Peyer's patch (tissue), 4 donors: ENCODE measurements around the gene SOX5. TPM values are rescaled to one million over a fixed set of nuclear protein-coding genes. Genes with fewer than 3 reads are reported as not detected.

Experiments
- DNase-seq, 3 donors: peaks; one replicate each; pipeline ENCODE4 v3.0.0-alpha.2; 2017 to 2019
- H3K27ac ChIP-seq, 4 donors: fragments of 200-600 bp; sonication (generic); one replicate each; pipeline ENCODE4 v1.5.1; 2016 to 2019
- H3K27me3 ChIP-seq, 2 donors: fragments of 200-600 bp; sonication (generic); one replicate each; pipeline ENCODE4 v1.5.1; 2019
- H3K36me3 ChIP-seq, 3 donors: fragments of 200-600 bp; sonication (generic); one replicate each; pipeline ENCODE4 v1.5.1; 2016 to 2019
- H3K4me1 ChIP-seq, 4 donors: fragments of 200-600 bp; sonication (generic); one replicate each; pipeline ENCODE4 v1.5.1; 2016 to 2019
- H3K4me3 ChIP-seq, 4 donors: fragments of 200-600 bp; sonication (generic); 1 replicate in 3 of 4; 2 replicates in 1 of 4; pipeline ENCODE4 v1.5.1; 2016 to 2019; ENCODE audit warnings: mild to moderate bottlenecking in 1 of 4
- H3K9me3 ChIP-seq, 4 donors: fragments of 200-600 bp; sonication (generic); one replicate each; pipeline ENCODE4 v1.5.1; 2016 to 2019; ENCODE audit warnings: mild to moderate bottlenecking in 1 of 4
- POLR2A ChIP-seq, 2 donors: fragments of 450-650 bp; IDR thresholded peaks; one replicate each; pipeline ENCODE4 v1.5.1; 2017; ENCODE audit warnings: antibody characterized with exemption in 2 of 2, mild to moderate bottlenecking in 2 of 2, moderate library complexity in 2 of 2
- total RNA-seq, 4 donors: library from RNA; depleted of rRNA; stranded (reverse); fragments of >200 nt; gene quantifications; one replicate each; pipeline ENCODE4 v1.1.0, GENCODE V29; 2016
- TF ChIP-seq, protein P1 (sequence below), 6 experiments: fragments of 450-650 bp in 4 of 6; fragments of 200-600 bp in 2 of 6; sonication (generic) in 1 of 6; IDR thresholded peaks; one replicate each; pipeline ENCODE4 v1.5.1; 2017 to 2019; ENCODE audit warnings: antibody characterized with exemption in 6 of 6, mild to moderate bottlenecking in 3 of 6, moderate library complexity in 1 of 6

The SOX5 gene
- total RNA-seq, 4 donors from 2014 or later: 3.8 to 27.2 (median 11.6) TPM

DNA sequence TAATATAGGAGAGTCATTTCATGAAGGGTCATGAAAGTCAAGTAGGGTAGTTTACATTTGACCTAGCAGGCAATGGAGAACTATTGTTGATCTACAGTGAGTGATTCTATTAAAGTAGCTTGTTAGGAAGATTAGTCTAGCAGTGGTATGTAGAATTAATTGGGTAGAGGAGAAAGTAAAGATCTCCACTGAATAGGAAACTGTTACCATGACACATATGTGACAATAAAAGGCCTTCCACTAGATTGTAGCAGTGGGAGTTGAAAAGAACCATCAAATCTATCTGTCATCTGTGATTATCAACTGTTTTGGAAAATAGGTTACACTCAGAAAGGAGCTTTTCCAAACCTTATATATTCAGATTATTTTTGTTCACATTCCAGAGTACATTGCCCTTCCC, 92.3 kb downstream of the SOX5 start:
- no peak for DNase-seq
- Histone ChIP-seq H3K27ac (no peak overlapping the region), H3K36me3 (no peaks in the 10 kb centered on the region), H3K27me3 (no peaks in the 10 kb centered on the region), H3K4me3 (no peak overlapping the region), H3K9me3 (no peaks in the 10 kb centered on the region), H3K4me1 (no peaks in the 10 kb centered on the region)
- TF ChIP-seq, protein P1, sequence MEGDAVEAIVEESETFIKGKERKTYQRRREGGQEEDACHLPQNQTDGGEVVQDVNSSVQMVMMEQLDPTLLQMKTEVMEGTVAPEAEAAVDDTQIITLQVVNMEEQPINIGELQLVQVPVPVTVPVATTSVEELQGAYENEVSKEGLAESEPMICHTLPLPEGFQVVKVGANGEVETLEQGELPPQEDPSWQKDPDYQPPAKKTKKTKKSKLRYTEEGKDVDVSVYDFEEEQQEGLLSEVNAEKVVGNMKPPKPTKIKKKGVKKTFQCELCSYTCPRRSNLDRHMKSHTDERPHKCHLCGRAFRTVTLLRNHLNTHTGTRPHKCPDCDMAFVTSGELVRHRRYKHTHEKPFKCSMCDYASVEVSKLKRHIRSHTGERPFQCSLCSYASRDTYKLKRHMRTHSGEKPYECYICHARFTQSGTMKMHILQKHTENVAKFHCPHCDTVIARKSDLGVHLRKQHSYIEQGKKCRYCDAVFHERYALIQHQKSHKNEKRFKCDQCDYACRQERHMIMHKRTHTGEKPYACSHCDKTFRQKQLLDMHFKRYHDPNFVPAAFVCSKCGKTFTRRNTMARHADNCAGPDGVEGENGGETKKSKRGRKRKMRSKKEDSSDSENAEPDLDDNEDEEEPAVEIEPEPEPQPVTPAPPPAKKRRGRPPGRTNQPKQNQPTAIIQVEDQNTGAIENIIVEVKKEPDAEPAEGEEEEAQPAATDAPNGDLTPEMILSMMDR (IDR thresholded peaks at IDR 0.05): no peak
- TF ChIP-seq POLR2A (IDR thresholded peaks at IDR 0.05): no peak

DNA sequence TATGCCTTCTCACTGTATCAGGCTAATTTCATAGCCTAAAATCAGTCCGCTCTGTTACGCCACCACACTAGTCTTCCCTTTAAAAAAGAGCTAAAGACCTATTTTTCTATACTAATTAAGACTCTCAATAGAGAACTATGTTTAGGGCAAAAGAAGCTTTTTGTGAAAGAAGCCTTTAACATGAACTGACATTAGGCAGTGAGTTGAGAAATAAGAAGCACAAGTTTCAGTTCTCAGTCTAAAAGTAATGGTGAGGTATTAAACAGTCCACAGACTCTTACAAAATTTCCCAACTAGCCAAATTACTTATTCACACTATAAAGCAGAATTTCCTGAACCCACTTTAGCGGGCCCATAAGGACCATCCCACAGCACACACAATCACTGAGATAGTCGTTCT, 93.7 kb downstream of the SOX5 start:
- Histone ChIP-seq H3K4me1 (no peaks in the 10 kb centered on the region), H3K9me3 (no peaks in the 10 kb centered on the region), H3K4me3 (no peak overlapping the region), H3K27me3 (no peaks in the 10 kb centered on the region), H3K27ac (no peak overlapping the region), H3K36me3 (no peaks in the 10 kb centered on the region)
- DNase-seq: no peak
- no peak for TF ChIP-seq POLR2A (IDR thresholded peaks at IDR 0.05)
- TF ChIP-seq, protein P1 (IDR thresholded peaks at IDR 0.05): no peak

GRCh38 chr12:23854598-23854997, 94.9 kb downstream of the SOX5 start:
- H3K4me3 ChIP-seq: no peak overlapping the region
- no peaks in the 10 kb centered on the region for H3K27me3 ChIP-seq
- H3K36me3 ChIP-seq: no peaks in the 10 kb centered on the region
- H3K4me1 ChIP-seq: no peaks in the 10 kb centered on the region
- DNase-seq: no peak
- H3K27ac ChIP-seq: no peak overlapping the region
- H3K9me3 ChIP-seq: no peaks in the 10 kb centered on the region
- no peak for TF ChIP-seq POLR2A (IDR thresholded peaks at IDR 0.05)
- TF ChIP-seq, protein P1 (IDR thresholded peaks at IDR 0.05): no peak

DNA sequence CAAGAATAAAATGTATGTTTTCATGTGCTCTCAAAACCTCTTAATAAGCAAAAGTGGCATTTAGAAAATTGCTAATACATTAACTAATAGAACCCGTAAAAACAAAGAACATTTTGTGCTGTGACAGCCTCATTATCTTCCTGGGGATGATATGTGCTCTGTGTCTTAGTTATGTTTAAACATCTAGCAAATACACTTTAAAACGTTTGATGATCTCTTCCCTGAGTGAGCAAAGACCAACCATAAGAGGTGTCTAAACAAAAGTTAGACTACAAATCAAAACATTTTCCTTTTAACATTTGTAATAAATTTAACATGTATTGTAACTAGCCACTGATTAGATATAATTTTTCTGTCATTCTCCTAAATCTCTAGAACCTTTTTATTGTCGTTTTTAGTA, 95.8 kb downstream of the SOX5 start:
- Histone ChIP-seq H3K9me3 (no peaks in the 10 kb centered on the region), H3K36me3 (no peaks in the 10 kb centered on the region), H3K4me1 (no peaks in the 10 kb centered on the region), H3K27ac (no peak overlapping the region), H3K4me3 (no peak overlapping the region), H3K27me3 (no peaks in the 10 kb centered on the region)
- TF ChIP-seq POLR2A (IDR thresholded peaks at IDR 0.05): no peak
- TF ChIP-seq, protein P1 (IDR thresholded peaks at IDR 0.05): no peak
- DNase-seq: no peak

DNA sequence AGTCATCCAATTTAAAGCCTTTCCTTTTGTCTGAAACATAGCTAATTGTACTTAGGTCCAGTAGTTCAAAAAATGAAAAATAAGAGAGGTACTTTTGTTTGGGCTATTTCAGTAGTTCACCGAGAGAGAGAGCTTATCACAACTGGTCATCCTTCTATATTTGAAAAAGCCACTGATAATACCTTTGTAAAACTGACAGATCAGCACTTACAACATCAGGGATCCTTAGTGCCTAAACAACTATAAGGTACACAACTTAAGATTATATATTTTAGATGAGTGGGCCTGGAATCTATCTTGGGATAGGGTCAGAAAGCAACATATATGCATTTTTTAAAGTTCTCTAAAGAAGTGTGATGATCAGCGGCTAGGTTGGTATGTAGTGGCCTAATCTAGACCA, 97.9 kb downstream of the SOX5 start:
- DNase-seq: no peak
- Histone ChIP-seq H3K4me1 (no peaks in the 10 kb centered on the region), H3K27me3 (no peaks in the 10 kb centered on the region), H3K36me3 (no peaks in the 10 kb centered on the region), H3K27ac (no peak overlapping the region), H3K4me3 (no peak overlapping the region), H3K9me3 (no peaks in the 10 kb centered on the region)
- no peak for TF ChIP-seq POLR2A (IDR thresholded peaks at IDR 0.05)
- TF ChIP-seq, protein P1 (IDR thresholded peaks at IDR 0.05): no peak

DNA sequence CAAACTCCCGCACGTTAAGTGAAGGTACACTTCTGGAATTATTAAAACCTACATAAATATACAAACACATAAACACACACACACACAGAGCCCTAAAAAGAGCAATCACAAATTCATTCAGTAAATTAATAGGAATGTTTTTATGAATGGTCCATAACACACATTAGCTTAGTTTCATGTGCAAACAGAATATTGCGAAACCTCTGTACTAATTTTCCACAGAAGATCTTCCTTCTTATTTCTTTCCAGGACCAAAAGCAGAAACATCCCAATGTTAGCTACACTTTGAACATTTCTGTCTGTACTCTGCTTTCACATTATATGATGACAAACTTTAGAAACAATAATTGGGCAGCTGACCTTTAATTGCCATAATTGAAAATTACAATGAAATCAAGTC, 101.6 kb downstream of the SOX5 start:
- no peaks in the 10 kb centered on the region for H3K9me3 ChIP-seq
- no peak for TF ChIP-seq POLR2A (IDR thresholded peaks at IDR 0.05)
- TF ChIP-seq, protein P1 (IDR thresholded peaks at IDR 0.05): no peak
- H3K27ac ChIP-seq: no peak overlapping the region
- no peaks in the 10 kb centered on the region for H3K36me3 ChIP-seq
- DNase-seq: no peak
- H3K27me3 ChIP-seq: no peaks in the 10 kb centered on the region
- H3K4me1 ChIP-seq: no peaks in the 10 kb centered on the region
- H3K4me3 ChIP-seq: no peak overlapping the region
